ENCODE measurements around the gene FARS2. TPM values are rescaled to one million over a fixed set of nuclear protein-coding genes. Genes with fewer than 3 reads are reported as not detected.

FARS2 gene
- total and polyA plus RNA-seq, 9 of the 15 experiments (the other 6 are each of a cell fraction or from before 2014, with no cell fraction given): 16.5 to 62.2 (median 27.0) TPM

GRCh38 chr6:5302220-5302946, 41.1 kb downstream of the FARS2 start (continued):
- TF ChIP-seq HDAC1 (IDR thresholded peaks at IDR 0.05) (peak in 1 of 2 experiments; percentile 67; a peak in 1 of 4 replicates), SUPT5H (IDR thresholded peaks at IDR 0.05) (no peak), MAFF (IDR thresholded peaks at IDR 0.05; ENCODE audit: low read length) (peak; percentile 41; the same call in 1 of the 2 replicates), E2F3 (CRISPR knock-in tag; IDR thresholded peaks at IDR 0.05) (no peak), TBP (optimal IDR thresholded peaks at IDR 0.05; ENCODE audit: low read depth, low read length) (peak; percentile 23), COPS2 (conservative IDR thresholded peaks at IDR 0.05) (no peak), ZNF282 (CRISPR knock-in tag; IDR thresholded peaks at IDR 0.05) (no peak), JUND (IDR thresholded peaks at IDR 0.05; ENCODE audit: borderline replicate concordance, low read depth, low read length) (peak; percentile 74), JUND (tag; IDR thresholded peaks at IDR 0.05; ENCODE audit: borderline replicate concordance, low read depth, low read length) (peak; percentile 73; the same call in 1 of the 3 replicates), C11orf30 (IDR thresholded peaks at IDR 0.05; ENCODE audit: low read depth) (peak; percentile 53), KDM5B (IDR thresholded peaks at IDR 0.05; ENCODE audit: insufficient replicate concordance, low read depth, low read length) (no peak), ZNF121 (CRISPR knock-in tag; conservative IDR thresholded peaks at IDR 0.05) (no peak), CREB3 (tag; conservative IDR thresholded peaks at IDR 0.05; ENCODE audit: low read depth) (peak; percentile 78), E2F8 (IDR thresholded peaks at IDR 0.05; ENCODE audit: low read depth, partially characterized antibody) (no peak), HEY1 (CRISPR knock-in tag; IDR thresholded peaks at IDR 0.05; ENCODE audit: borderline replicate concordance) (no peak), ELK3 (CRISPR knock-in tag; IDR thresholded peaks at IDR 0.05) (no peak)
- TF ChIP-seq, protein P1, sequence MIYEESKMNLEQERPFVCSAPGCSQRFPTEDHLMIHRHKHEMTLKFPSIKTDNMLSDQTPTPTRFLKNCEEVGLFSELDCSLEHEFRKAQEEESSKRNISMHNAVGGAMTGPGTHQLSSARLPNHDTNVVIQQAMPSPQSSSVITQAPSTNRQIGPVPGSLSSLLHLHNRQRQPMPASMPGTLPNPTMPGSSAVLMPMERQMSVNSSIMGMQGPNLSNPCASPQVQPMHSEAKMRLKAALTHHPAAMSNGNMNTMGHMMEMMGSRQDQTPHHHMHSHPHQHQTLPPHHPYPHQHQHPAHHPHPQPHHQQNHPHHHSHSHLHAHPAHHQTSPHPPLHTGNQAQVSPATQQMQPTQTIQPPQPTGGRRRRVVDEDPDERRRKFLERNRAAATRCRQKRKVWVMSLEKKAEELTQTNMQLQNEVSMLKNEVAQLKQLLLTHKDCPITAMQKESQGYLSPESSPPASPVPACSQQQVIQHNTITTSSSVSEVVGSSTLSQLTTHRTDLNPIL (CRISPR knock-in tag; IDR thresholded peaks at IDR 0.05): no peak
- TF ChIP-seq, protein P2, sequence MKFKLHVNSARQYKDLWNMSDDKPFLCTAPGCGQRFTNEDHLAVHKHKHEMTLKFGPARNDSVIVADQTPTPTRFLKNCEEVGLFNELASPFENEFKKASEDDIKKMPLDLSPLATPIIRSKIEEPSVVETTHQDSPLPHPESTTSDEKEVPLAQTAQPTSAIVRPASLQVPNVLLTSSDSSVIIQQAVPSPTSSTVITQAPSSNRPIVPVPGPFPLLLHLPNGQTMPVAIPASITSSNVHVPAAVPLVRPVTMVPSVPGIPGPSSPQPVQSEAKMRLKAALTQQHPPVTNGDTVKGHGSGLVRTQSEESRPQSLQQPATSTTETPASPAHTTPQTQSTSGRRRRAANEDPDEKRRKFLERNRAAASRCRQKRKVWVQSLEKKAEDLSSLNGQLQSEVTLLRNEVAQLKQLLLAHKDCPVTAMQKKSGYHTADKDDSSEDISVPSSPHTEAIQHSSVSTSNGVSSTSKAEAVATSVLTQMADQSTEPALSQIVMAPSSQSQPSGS (CRISPR knock-in tag; IDR thresholded peaks at IDR 0.05): no peak
